ENCODE results near the gene RAPGEF5. TPM values are rescaled to one million over a fixed set of nuclear protein-coding genes. Genes with fewer than 3 reads are reported as not detected.
A peak's percentile ranks its signal among the peaks of the same experiment; 100 is the strongest.

The RAPGEF5 gene
- total RNA-seq, 3 donors from 2014 or later = 18.7 to 78.0 (median 41.9) TPM

- intact Hi-C loops (cut with DNase I; ENCODE audit: low total_unique reads) = no loop called here
- H3K27ac ChIP-seq = no peak overlapping the region
- TF ChIP-seq POLR2AphosphoS5 (IDR thresholded peaks at IDR 0.05) = no peak
- no peak for TF ChIP-seq CTCF (IDR thresholded peaks at IDR 0.05)
- TF ChIP-seq POLR2A (IDR thresholded peaks at IDR 0.05) = no peak
Observed at GRCh38 chr7:22380333-22380732, 23.4 kb upstream of the RAPGEF5 start.

GRCh38 chr7:22378199-22378980 lies 21.4 kb upstream of the RAPGEF5 start:
- H3K36me3 ChIP-seq = no peaks in the 10 kb centered on the region
- no peaks in the 10 kb centered on the region for H3K4me1 ChIP-seq
- TF ChIP-seq CTCF (IDR thresholded peaks at IDR 0.05) (no peak), POLR2AphosphoS5 (IDR thresholded peaks at IDR 0.05) (no peak), POLR2A (IDR thresholded peaks at IDR 0.05) (no peak)
- no peaks in the 10 kb centered on the region for H3K27me3 ChIP-seq
- peak overlapping the region in 1 of 2 donors; percentile 38 for H3K27ac ChIP-seq
- no peak for DNase-seq (ENCODE audit: low spot score in 2 of 2)
- intact Hi-C loops (cut with DNase I; ENCODE audit: low total_unique reads) = no loop called here
- H3K4me3 ChIP-seq = no peak overlapping the region
- no peaks in the 10 kb centered on the region for H3K9me3 ChIP-seq

More at GRCh38 chr7:22380333-22380732, 23.4 kb upstream of the RAPGEF5 start:
- Histone ChIP-seq H3K4me3 (no peak overlapping the region), H3K9me3 (no peaks in the 10 kb centered on the region), H3K4me1 (no peaks in the 10 kb centered on the region), H3K36me3 (no peaks in the 10 kb centered on the region), H3K27me3 (no peaks in the 10 kb centered on the region)
- DNase-seq (ENCODE audit: low spot score in 2 of 2) = no peak

- intact Hi-C loops (cut with DNase I; ENCODE audit: low total_unique reads) = no loop called here
- no peaks in the 10 kb centered on the region for H3K36me3 ChIP-seq
- no peaks in the 10 kb centered on the region for H3K4me1 ChIP-seq
- no peak for DNase-seq (ENCODE audit: low spot score in 2 of 2)
- TF ChIP-seq POLR2AphosphoS5 (IDR thresholded peaks at IDR 0.05) (no peak), CTCF (IDR thresholded peaks at IDR 0.05) (no peak), POLR2A (IDR thresholded peaks at IDR 0.05) (no peak)
- no peaks in the 10 kb centered on the region for H3K27me3 ChIP-seq
- H3K27ac ChIP-seq = peak overlapping the region in 1 of 2 donors; percentile 38
- no peak overlapping the region for H3K4me3 ChIP-seq
- no peaks in the 10 kb centered on the region for H3K9me3 ChIP-seq
Observed at GRCh38 chr7:22377703-22378102, 20.7 kb upstream of the RAPGEF5 start.

DNA sequence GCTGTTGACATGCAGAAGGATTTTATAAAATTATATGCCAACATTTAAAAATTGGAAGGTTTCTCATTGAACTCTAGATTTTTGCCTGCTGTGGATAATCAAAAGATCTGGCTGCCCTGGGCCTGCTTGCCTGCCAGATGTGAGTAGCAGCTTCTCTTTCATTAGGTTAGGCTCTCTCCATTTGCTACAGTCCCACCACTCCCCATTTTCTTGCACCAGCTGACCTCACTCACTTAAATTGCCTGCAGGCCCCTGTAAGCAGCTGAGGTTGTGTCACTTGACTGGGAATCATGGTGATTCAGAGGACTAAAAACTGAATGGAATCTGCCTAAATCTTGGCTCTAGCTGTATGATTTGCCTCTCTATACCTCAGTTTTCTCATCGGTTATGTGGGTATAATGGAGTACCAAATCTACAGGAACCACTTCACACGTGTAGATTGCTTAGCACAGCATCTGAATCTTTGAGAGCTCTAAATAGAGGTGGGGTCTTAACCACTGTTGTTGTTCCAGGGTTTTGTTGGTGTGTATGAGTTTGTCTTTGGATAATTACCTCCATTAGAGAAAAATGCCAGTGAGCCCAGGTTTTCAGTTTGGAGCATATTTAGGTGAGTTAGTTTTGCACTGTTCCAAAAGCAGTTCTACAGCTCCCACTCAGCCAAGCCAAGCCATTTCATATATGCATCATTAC lies 18.6 kb upstream of the RAPGEF5 start:
- no peak overlapping the region for H3K27ac ChIP-seq
- no peaks in the 10 kb centered on the region for H3K4me1 ChIP-seq
- H3K9me3 ChIP-seq = no peaks in the 10 kb centered on the region
- TF ChIP-seq POLR2A (IDR thresholded peaks at IDR 0.05) (no peak), POLR2AphosphoS5 (IDR thresholded peaks at IDR 0.05) (no peak)
- no peaks in the 10 kb centered on the region for H3K27me3 ChIP-seq
- no peaks in the 10 kb centered on the region for H3K36me3 ChIP-seq
- no peak for DNase-seq (ENCODE audit: low spot score in 2 of 2)
- no peak overlapping the region for H3K4me3 ChIP-seq
- intact Hi-C loops (cut with DNase I; ENCODE audit: low total_unique reads) = no loop called here

- TF ChIP-seq POLR2A (IDR thresholded peaks at IDR 0.05) (no peak), CTCF (IDR thresholded peaks at IDR 0.05) (no peak)
- Histone ChIP-seq H3K9me3 (no peaks in the 10 kb centered on the region), H3K36me3 (no peaks in the 10 kb centered on the region), H3K27ac (no peak overlapping the region), H3K4me3 (no peak overlapping the region), H3K4me1 (no peaks in the 10 kb centered on the region), H3K27me3 (no peaks in the 10 kb centered on the region)
- intact Hi-C loops (cut with DNase I; ENCODE audit: low total_unique reads) = no loop called here
- DNase-seq (ENCODE audit: low spot score in 2 of 2) = no peak
Observed at GRCh38 chr7:22373911-22374310, 17.0 kb upstream of the RAPGEF5 start.
